ENCODE results near the gene TDP1.

DNA sequence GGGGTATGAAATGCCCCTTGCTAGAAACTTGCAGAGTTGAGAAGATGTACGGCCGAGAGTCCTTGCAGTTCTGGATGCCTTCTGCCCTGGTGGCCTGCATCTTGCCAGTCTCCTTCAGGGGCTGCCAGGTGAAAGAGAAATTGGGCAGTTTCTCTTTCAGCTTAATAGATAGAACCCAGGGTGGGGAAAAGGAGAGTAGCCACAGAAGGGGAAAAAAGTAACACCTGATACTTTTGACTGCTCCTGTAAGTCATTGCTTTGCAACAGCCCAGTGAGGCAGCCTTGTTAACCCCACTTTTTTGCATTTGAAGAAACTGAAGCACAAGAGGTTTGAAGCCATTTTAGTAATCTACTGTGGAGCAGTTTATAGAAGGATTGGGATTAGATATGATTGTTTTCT is 27.6 kb downstream of the TDP1 start:
- TF ChIP-seq, protein P1, sequence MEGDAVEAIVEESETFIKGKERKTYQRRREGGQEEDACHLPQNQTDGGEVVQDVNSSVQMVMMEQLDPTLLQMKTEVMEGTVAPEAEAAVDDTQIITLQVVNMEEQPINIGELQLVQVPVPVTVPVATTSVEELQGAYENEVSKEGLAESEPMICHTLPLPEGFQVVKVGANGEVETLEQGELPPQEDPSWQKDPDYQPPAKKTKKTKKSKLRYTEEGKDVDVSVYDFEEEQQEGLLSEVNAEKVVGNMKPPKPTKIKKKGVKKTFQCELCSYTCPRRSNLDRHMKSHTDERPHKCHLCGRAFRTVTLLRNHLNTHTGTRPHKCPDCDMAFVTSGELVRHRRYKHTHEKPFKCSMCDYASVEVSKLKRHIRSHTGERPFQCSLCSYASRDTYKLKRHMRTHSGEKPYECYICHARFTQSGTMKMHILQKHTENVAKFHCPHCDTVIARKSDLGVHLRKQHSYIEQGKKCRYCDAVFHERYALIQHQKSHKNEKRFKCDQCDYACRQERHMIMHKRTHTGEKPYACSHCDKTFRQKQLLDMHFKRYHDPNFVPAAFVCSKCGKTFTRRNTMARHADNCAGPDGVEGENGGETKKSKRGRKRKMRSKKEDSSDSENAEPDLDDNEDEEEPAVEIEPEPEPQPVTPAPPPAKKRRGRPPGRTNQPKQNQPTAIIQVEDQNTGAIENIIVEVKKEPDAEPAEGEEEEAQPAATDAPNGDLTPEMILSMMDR (IDR thresholded peaks at IDR 0.05): no peak
- no peak for TF ChIP-seq POLR2AphosphoS5 (IDR thresholded peaks at IDR 0.05)
